ENCODE results near the gene RHOF. TPM values are rescaled to one million over a fixed set of nuclear protein-coding genes. Genes with fewer than 3 reads are reported as not detected.

RHOF gene
- total RNA-seq, 3 donors from 2014 or later = 45.5 to 86.7 (median 83.2) TPM

- DNase-seq (no peak), ATAC-seq (no peak)
- Histone ChIP-seq H3K36me3 (ENCODE audit: low read depth) (peaks cover 8% of the 10 kb centered on the region), H3K4me1 (ENCODE audit: low read depth) (no peaks in the 10 kb centered on the region), H3K4me3 (no peak overlapping the region), H3K9me3 (no peaks in the 10 kb centered on the region)
- intact Hi-C loops (cut with DNase I, micrococcal nuclease) = no loop called here
- no peak for TF ChIP-seq CTCF (IDR thresholded peaks at IDR 0.05)
Observed at GRCh38 chr12:121831571-121832245, 38.2 kb upstream of the RHOF start.

- ATAC-seq (no peak), DNase-seq (no peak)
- no peak for TF ChIP-seq CTCF (IDR thresholded peaks at IDR 0.05)
- Histone ChIP-seq H3K36me3 (ENCODE audit: low read depth) (peaks cover 8% of the 10 kb centered on the region), H3K4me1 (ENCODE audit: low read depth) (no peaks in the 10 kb centered on the region), H3K9me3 (no peaks in the 10 kb centered on the region), H3K4me3 (no peak overlapping the region)
- intact Hi-C loops (cut with DNase I, micrococcal nuclease) = no loop called here
Observed at GRCh38 chr12:121830588-121831265, 37.2 kb upstream of the RHOF start.

- DNase-seq (no peak), ATAC-seq (no peak)
- no peak for TF ChIP-seq CTCF (IDR thresholded peaks at IDR 0.05)
- Histone ChIP-seq H3K4me3 (no peak overlapping the region), H3K9me3 (no peaks in the 10 kb centered on the region), H3K4me1 (ENCODE audit: low read depth) (no peaks in the 10 kb centered on the region), H3K36me3 (ENCODE audit: low read depth) (peaks cover 8% of the 10 kb centered on the region)
- intact Hi-C loops (cut with DNase I, micrococcal nuclease) = no loop called here
Observed at GRCh38 chr12:121830134-121830533, 36.6 kb upstream of the RHOF start.

DNA sequence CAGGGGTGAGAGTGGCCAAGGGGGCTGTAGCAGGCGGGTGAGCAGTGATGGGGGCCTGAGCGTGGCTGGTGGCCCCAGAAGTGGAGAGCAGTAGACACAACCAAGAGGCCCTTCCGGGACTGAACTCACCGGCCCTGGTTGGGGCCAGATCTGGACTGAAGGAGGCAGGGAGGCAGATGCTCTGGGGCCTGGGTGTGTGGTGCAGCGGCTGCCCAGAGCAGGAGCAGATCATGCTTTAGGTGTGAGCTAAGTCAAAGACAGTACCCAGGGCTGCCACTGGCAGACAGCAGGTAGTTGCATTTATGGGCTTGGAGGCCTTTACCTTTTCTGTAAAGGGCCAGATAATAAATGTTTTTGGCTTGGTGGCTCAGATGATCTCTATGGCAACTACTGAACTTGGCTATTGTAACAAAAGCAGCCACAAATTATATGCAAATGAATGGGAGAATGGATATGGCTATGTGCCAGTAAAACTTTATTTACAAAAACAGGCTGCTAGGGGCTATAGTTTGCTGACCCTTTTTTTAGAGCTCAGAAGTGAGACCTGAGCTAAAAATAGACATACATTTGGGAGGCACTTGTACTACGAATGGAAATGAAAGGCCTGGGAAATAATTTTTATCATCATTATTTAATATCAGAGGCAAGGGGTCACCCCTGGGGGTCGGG lies 35.9 kb upstream of the RHOF start:
- no peak for DNase-seq
- Histone ChIP-seq H3K4me3 (no peak overlapping the region), H3K4me1 (ENCODE audit: low read depth) (no peaks in the 10 kb centered on the region), H3K9me3 (no peaks in the 10 kb centered on the region), H3K36me3 (ENCODE audit: low read depth) (peaks cover 8% of the 10 kb centered on the region)
- no peak for TF ChIP-seq CTCF (IDR thresholded peaks at IDR 0.05)
- intact Hi-C loops (cut with DNase I, micrococcal nuclease) = no loop called here
- no peak for ATAC-seq

GRCh38 chr12:121828826-121829225 lies 35.3 kb upstream of the RHOF start:
- Histone ChIP-seq H3K36me3 (ENCODE audit: low read depth) (peaks cover 8% of the 10 kb centered on the region), H3K9me3 (no peaks in the 10 kb centered on the region), H3K4me3 (no peak overlapping the region), H3K4me1 (ENCODE audit: low read depth) (no peaks in the 10 kb centered on the region)
- ATAC-seq (no peak), DNase-seq (no peak)
- intact Hi-C loops (cut with DNase I, micrococcal nuclease) = no loop called here
- TF ChIP-seq CTCF (IDR thresholded peaks at IDR 0.05) = no peak

Measured in mucosa of descending colon (tissue), 3 donors.